ENCODE results near the gene MUL1. TPM values are rescaled to one million over a fixed set of nuclear protein-coding genes. Genes with fewer than 3 reads are reported as not detected.

Gene MUL1
- polyA plus RNA-seq, 2 of the 4 experiments (the other 2 are of a cell fraction) = 20.0 to 24.5 TPM

DNA sequence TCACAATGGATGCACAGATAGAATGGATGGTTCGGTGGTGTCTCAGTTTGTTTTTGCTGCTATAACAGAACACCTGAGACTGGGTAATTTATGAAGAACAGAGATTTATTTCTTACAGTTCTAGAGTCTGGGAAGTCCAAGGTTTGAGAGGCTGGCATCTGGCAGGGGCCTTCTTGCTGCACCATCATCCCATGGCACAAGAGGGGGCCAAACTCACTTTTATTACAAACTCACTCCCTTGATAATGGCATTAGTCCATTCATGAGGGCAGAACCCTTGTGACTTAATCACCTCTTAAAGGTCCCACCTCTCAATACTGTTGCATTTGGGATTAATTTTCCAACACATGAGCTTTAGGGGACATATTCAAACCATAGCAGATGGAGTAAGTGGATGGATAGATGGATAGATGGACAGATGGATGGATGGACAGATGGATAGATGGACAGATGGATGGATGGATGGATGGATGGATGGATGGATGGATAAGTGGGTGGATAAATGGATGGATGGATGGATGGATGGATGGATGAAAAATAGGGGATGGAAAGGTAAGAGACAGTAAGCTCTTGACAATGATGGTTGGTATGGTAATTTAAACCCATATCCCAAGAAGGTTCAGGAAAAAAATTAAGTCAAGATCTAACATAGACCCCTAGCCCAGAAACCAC lies 38.4 kb downstream of the MUL1 start:
- WGBS (ENCODE audit: missing lambda C conversion rate) = 52% methylated on average over 1 of the region's 1 CpG
- DNase-seq (ENCODE audit: low read depth in 1 of 2, low spot score in 1 of 2) (peak in 1 of 2 experiments; percentile 53), FAIRE-seq (no peak), ATAC-seq (peak in 1 of 2 experiments; percentile 52; a peak in 2 of 6 replicates)
- CTCF ChIA-PET = interaction anchor here (1.0 to 1.7 kb wide), 3 partner anchors 14 to 24 kb away, joined by 3 to 4 read pairs (median 4); no protein-coding TSS in a partner anchor
- H3K27ac ChIP-seq = no peak overlapping the region
- H3K4me1 ChIP-seq = peaks cover 28% of the 10 kb centered on the region
- POLR2A ChIA-PET = no interaction called here
- H3K4me3 ChIP-seq = no peak overlapping the region
- H3K4me2 ChIP-seq = no peak overlapping the region
- H3K9me3 ChIP-seq = no peaks in the 10 kb centered on the region
- no peak for TF ChIP-seq SREBF2 (IDR thresholded peaks at IDR 0.05)
- no peak for TF ChIP-seq CHD4 (IDR thresholded peaks at IDR 0.05; ENCODE audit: borderline replicate concordance)
- no peak for TF ChIP-seq PBX3 (IDR thresholded peaks at IDR 0.05)
- no peak for TF ChIP-seq RARB (CRISPR knock-in tag; IDR thresholded peaks at IDR 0.05)
- TF ChIP-seq NFE2L2 (conservative IDR thresholded peaks at IDR 0.05; ENCODE audit: low read length) = no peak
- TF ChIP-seq, protein P1, sequence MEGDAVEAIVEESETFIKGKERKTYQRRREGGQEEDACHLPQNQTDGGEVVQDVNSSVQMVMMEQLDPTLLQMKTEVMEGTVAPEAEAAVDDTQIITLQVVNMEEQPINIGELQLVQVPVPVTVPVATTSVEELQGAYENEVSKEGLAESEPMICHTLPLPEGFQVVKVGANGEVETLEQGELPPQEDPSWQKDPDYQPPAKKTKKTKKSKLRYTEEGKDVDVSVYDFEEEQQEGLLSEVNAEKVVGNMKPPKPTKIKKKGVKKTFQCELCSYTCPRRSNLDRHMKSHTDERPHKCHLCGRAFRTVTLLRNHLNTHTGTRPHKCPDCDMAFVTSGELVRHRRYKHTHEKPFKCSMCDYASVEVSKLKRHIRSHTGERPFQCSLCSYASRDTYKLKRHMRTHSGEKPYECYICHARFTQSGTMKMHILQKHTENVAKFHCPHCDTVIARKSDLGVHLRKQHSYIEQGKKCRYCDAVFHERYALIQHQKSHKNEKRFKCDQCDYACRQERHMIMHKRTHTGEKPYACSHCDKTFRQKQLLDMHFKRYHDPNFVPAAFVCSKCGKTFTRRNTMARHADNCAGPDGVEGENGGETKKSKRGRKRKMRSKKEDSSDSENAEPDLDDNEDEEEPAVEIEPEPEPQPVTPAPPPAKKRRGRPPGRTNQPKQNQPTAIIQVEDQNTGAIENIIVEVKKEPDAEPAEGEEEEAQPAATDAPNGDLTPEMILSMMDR (IDR thresholded peaks at IDR 0.05) = peak; percentile 46; the same call in 2 of the 3 replicates
- no peak for TF ChIP-seq HEYL (CRISPR knock-in tag; IDR thresholded peaks at IDR 0.05)
- TF ChIP-seq HOXA7 (CRISPR knock-in tag; IDR thresholded peaks at IDR 0.05) = no peak
- TF ChIP-seq E2F6 (IDR thresholded peaks at IDR 0.05; ENCODE audit: borderline replicate concordance, low read depth) = no peak
- TF ChIP-seq BHLHE40 (IDR thresholded peaks at IDR 0.05; ENCODE audit: low read depth, low read length) = no peak
- TF ChIP-seq, protein P2, sequence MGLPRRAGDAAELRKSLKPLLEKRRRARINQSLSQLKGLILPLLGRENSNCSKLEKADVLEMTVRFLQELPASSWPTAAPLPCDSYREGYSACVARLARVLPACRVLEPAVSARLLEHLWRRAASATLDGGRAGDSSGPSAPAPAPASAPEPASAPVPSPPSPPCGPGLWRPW (IDR thresholded peaks at IDR 0.05) = no peak
- TF ChIP-seq RAD21 (conservative IDR thresholded peaks at IDR 0.05 in 1 of 2, IDR thresholded peaks at IDR 0.05 in 1 of 2) = peak; percentile 59 to 72
- TF ChIP-seq SMC3 (IDR thresholded peaks at IDR 0.05) = peak; percentile 59
- no peak for TF ChIP-seq MAFK (IDR thresholded peaks at IDR 0.05; ENCODE audit: partially characterized antibody)
- no peak for TF ChIP-seq ZFP36 (IDR thresholded peaks at IDR 0.05; ENCODE audit: borderline replicate concordance, partially characterized antibody)
- no peak for TF ChIP-seq HMGXB4 (CRISPR knock-in tag; IDR thresholded peaks at IDR 0.05; ENCODE audit: borderline replicate concordance)

- ChIA-PET CTCF (interaction anchor here (1.0 to 2.8 kb wide), 6 partner anchors 13 to 253 kb away, joined by 3 to 14 read pairs (median 4); no protein-coding TSS in a partner anchor), POLR2A (no interaction called here)
- ATAC-seq (no peak; a peak in 1 of 6 replicates), DNase-seq (ENCODE audit: low read depth in 1 of 2, low spot score in 1 of 2) (no peak), FAIRE-seq (no peak)
- WGBS (ENCODE audit: missing lambda C conversion rate) = 72% methylated on average over 9 of the region's 9 CpGs
- no peak overlapping the region for H3K27ac ChIP-seq
- H3K4me1 ChIP-seq = peaks cover 6% of the 10 kb centered on the region
- TF ChIP-seq, protein P1 (IDR thresholded peaks at IDR 0.05) = no peak
- TF ChIP-seq CBX8 (IDR thresholded peaks at IDR 0.05) = no peak
- no peak overlapping the region for H3K4me2 ChIP-seq
- H3K9me3 ChIP-seq = no peaks in the 10 kb centered on the region
- H3K4me3 ChIP-seq = no peak overlapping the region
These were observed 41.7 kb downstream of the MUL1 start for GRCh38 chr1:20466273-20466672.

All from A549 (cell line).